ENCODE measurements around the gene NHEJ1. TPM values are rescaled to one million over a fixed set of nuclear protein-coding genes. Genes with fewer than 3 reads are reported as not detected.

NHEJ1 gene
- total and polyA plus RNA-seq, 2 of the 13 experiments (the other 11 are each of a cell fraction or from before 2014, with no cell fraction given), result 30.0 to 30.7 TPM

GRCh38 chr2:219176818-219177551, 16.4 kb upstream of the NHEJ1 start, which contains the start of gene CNPPD1 (continued):
- TF ChIP-seq SNAPC5 (CRISPR knock-in tag; IDR thresholded peaks at IDR 0.05; ENCODE audit: borderline replicate concordance), result peak; percentile 76
- TF ChIP-seq SAFB2 (CRISPR knock-in tag; IDR thresholded peaks at IDR 0.05; ENCODE audit: borderline replicate concordance, low read depth), result peak; percentile 93; the same call in 1 of the 2 replicates
- no peak for TF ChIP-seq ZNF615 (CRISPR knock-in tag; IDR thresholded peaks at IDR 0.05; ENCODE audit: borderline replicate concordance)
- TF ChIP-seq PRMT3 (CRISPR knock-in tag; IDR thresholded peaks at IDR 0.05; ENCODE audit: borderline replicate concordance, low read depth), result peak; percentile 95
- TF ChIP-seq ZUFSP (CRISPR knock-in tag; IDR thresholded peaks at IDR 0.05; ENCODE audit: borderline replicate concordance), result no peak
- peak; percentile 95 for TF ChIP-seq ZNF567 (CRISPR knock-in tag; IDR thresholded peaks at IDR 0.05; ENCODE audit: borderline replicate concordance)
- TF ChIP-seq TRIM22 (IDR thresholded peaks at IDR 0.05), result no peak
- TF ChIP-seq MXI1 (IDR thresholded peaks at IDR 0.05; ENCODE audit: borderline replicate concordance, low read depth, low read length), result peak; percentile 95; the same call in 2 of the 3 replicates
- TF ChIP-seq ZNF354B (CRISPR knock-in tag; IDR thresholded peaks at IDR 0.05), result peak; percentile 89; the same call in 1 of the 2 replicates
- peak; percentile 59; the same call in 1 of the 2 replicates for TF ChIP-seq MED13 (CRISPR knock-in tag; IDR thresholded peaks at IDR 0.05)
- peak; percentile 93 for TF ChIP-seq ZNF616 (CRISPR knock-in tag; IDR thresholded peaks at IDR 0.05; ENCODE audit: low read depth)
- TF ChIP-seq ZNF138 (CRISPR knock-in tag; IDR thresholded peaks at IDR 0.05; ENCODE audit: low read depth), result peak; percentile 98
- 0 out of 2 replicates have a peak, but pooled peaks have one; percentile 43 for TF ChIP-seq ZNF383 (CRISPR knock-in tag; IDR thresholded peaks at IDR 0.05; ENCODE audit: borderline replicate concordance)
- peak; percentile 92; the same call in 1 of the 2 replicates for TF ChIP-seq ZFP36L1 (CRISPR knock-in tag; IDR thresholded peaks at IDR 0.05)
- TF ChIP-seq ZNF350 (CRISPR knock-in tag; IDR thresholded peaks at IDR 0.05; ENCODE audit: borderline replicate concordance, low read depth), result no peak; the same call in none of the 2 replicates
- TF ChIP-seq ELK4 (CRISPR knock-in tag; IDR thresholded peaks at IDR 0.05; ENCODE audit: borderline replicate concordance), result peak; percentile 84; the same call in 1 of the 2 replicates
- peak; percentile 98 for TF ChIP-seq REL (CRISPR knock-in tag; conservative IDR thresholded peaks at IDR 0.05)
- peak; percentile 92 for TF ChIP-seq POLR2AphosphoS5 (IDR thresholded peaks at IDR 0.05; ENCODE audit: low read depth, low read length)
- peak; percentile 60 for TF ChIP-seq TMF1 (CRISPR knock-in tag; IDR thresholded peaks at IDR 0.05; ENCODE audit: low read depth)
- 0 out of 2 replicates have a peak, but pooled peaks have one; percentile 16 for TF ChIP-seq GZF1 (CRISPR knock-in tag; IDR thresholded peaks at IDR 0.05)
- TF ChIP-seq THYN1 (CRISPR knock-in tag; IDR thresholded peaks at IDR 0.05; ENCODE audit: borderline replicate concordance, low read depth), result no peak
- peak; percentile 83 for TF ChIP-seq ISL2 (CRISPR knock-in tag; IDR thresholded peaks at IDR 0.05)
- peak; percentile 93; the same call in 1 of the 2 replicates for TF ChIP-seq ZKSCAN8 (CRISPR knock-in tag; IDR thresholded peaks at IDR 0.05; ENCODE audit: borderline replicate concordance)
- peak; percentile 85 for TF ChIP-seq ZFP37 (CRISPR knock-in tag; IDR thresholded peaks at IDR 0.05; ENCODE audit: borderline replicate concordance)
- peak; percentile 65 for TF ChIP-seq MLX (CRISPR knock-in tag; IDR thresholded peaks at IDR 0.05)

Measured in HepG2 (cell line).